ENCODE results near the gene HSPA12B.

- no peak for TF ChIP-seq IKZF3 (tag by site-specific recombination; IDR thresholded peaks at IDR 0.05)
- no peak for TF ChIP-seq ZNF391 (tag by site-specific recombination; IDR thresholded peaks at IDR 0.05; ENCODE audit: borderline replicate concordance, low read depth)
- no peak for TF ChIP-seq CTCF (tag by site-specific recombination; IDR thresholded peaks at IDR 0.05)
- TF ChIP-seq TRIM28 (IDR thresholded peaks at IDR 0.05; ENCODE audit: borderline replicate concordance, low read length), result no peak
- TF ChIP-seq ZSCAN30 (tag by site-specific recombination; IDR thresholded peaks at IDR 0.05), result no peak
- no peak for TF ChIP-seq ZNF423 (tag by site-specific recombination; IDR thresholded peaks at IDR 0.05)
- TF ChIP-seq ZFP3 (tag by site-specific recombination; IDR thresholded peaks at IDR 0.05; ENCODE audit: low read depth), result no peak
- TF ChIP-seq ZNF510 (tag by site-specific recombination; IDR thresholded peaks at IDR 0.05; ENCODE audit: insufficient replicate concordance), result no peak
These were observed 56.2 kb downstream of the HSPA12B start for GRCh38 chr20:3788685-3789155.
